NCI-H82 treated with DMSO at 0.1 percent for 48 hours (cell line): ENCODE measurements around the gene DCX.
"Not testable (repeated sequence)": the region's sequence is repeated elsewhere in the genome, so short reads cannot be mapped to it uniquely, and the experiment has no call there.

Experiments
- DNase-seq: peaks from one replicate; lab custom pipeline; 2025; ENCODE audit not compliant: unreplicated experiment; lab: John Stamatoyannopoulos, UW

Gene DCX

DNA sequence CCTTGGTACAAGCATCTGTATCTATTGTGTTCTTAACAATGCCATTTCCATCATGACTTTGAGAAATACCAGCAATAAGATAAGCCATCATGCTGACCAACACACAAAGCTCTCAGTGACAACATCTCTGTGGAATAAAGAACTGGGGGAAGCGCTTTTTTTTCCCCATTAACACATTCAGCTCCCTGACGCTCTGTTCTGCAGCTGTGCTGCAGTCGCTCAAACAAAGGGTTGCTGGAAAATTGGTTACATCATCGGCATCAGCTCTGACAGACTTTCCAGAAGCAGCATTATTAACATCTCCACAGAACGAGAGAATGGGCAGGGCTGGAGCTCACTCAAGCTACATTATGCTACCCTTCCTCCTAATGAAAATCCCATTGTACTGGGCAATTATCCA, 39.9 kb downstream of the DCX start:
- DNase-seq: no peak

DNA sequence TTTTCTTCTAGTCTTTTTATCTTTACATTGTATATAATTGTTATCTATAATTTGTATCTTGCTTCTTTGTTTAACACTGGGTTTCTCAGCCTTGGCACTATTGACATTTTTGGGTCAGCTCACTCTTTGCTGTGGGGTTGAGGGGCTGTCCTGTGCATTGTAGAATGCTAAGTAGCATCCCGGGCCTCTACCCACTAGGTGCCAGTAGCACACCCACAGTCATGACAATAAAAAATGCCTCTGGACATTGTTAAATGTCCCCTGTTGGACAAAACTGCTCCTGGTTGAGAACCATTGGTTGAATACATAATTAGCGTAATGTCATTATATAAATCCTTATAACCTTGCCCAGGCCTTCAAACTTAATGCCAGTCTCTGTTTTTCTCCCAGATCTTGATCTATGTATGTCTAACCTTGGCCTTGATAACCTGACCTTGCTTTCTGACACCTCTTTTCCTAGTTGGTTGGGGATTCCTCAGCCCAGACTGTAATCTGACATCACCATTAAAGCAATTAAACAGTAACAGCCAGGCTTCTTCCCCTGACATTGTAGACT, 46.1 kb downstream of the DCX start:
- no peak for DNase-seq

DNA sequence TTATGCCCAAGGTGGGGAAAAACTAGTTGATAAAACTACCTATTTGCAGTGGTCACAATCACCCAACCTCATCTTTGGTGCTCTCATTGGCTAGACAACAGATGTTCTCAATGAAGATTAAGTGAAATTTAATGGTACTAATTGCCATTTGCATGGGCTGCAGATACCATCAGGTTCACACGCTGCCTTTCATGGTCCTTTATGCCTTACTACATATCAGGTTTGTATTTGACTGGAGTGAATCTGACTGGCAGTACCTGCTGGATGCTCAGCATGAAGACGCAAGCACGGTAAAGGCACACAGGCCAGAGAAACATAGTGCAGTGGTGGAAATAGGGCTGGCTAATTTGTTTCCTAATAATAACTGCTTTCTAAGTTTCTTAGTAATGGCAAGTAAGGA, 48.3 kb downstream of the DCX start:
- no peak for DNase-seq

DNA sequence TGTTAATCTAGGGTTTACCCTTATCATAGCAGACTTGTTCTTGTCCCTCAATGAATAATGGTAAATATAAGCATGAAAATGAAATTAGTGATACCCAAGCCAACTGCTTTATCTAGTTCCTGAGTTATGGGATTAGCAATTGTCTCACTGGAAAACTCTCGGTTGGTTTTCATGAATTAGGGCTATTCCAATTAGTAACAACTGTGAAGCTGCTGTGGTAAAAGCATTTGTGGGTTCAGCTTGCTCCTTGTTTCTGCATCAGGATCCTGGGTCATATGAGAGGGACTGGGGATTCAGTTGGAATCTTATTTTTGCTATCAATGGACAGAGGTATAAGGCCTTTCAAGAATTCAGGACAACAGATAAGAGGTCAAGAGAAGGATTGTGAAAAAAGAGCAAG, 50.2 kb downstream of the DCX start:
- no peak for DNase-seq

DNA sequence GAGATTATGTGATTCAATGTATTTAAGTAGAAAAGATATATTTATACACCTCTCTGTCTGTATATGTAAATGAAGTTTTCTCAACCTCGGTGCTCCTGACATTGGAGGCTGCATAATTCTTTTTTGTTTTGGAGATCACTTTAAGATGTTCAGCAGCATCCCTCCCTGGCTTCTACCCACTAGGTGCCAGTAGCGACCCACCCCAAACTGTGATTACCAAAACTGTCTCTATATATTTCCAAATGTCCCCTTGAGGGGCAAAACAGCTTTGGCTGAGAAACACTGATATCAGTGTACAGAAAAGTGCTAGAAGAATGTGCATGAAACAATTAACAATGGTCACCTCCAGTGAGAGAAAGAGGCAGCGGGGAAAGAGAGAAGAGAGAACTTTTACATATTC, 51.2 kb downstream of the DCX start:
- DNase-seq: no peak

DNA sequence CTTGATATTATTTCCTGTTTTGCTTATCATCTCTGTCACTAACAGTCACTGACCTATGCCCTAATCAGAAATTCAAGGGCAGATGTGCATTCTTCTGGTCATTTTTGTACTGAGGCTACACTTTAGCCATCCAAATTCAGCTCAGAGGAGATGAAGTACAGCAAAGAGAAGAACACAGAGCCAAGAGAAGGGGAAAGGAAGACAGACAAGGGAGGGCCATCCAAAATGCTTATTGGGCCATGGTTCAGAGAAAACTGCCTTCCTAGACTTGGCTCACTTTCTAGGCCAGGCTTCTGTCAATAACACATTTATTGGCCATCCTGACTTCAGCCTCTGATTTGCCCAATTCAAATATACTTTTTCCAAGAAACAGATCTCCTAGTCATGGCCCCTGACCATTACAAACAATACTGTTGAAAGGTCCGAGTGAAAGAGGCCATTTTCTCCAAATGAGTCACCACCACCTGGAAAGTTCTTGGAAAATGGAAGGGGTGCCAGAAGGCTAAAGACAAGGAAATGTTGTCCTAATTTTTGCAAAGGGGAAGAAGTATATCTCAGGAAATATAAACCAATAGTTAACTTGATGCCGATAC, 56.4 kb downstream of the DCX start:
- DNase-seq: no peak

DNA sequence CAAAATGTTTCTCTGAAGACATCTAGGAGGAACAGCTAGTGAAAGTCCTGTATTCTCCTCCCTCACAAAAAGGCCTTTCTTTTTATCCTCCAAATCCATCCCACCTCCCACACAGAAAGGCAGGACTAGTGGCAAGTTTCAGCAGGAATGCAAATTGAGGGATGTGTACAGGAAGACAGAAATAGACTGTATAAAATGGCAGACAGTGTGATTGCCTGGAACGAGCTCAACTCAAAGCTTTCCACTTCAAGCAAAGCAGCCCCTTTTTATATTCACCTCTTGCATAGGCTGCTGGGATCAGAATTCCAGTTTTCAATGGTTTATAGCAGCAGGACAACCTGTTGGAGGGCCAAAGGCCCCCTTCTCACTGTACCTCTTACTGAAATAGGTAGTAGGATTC, 57.5 kb downstream of the DCX start:
- DNase-seq: no peak

DNA sequence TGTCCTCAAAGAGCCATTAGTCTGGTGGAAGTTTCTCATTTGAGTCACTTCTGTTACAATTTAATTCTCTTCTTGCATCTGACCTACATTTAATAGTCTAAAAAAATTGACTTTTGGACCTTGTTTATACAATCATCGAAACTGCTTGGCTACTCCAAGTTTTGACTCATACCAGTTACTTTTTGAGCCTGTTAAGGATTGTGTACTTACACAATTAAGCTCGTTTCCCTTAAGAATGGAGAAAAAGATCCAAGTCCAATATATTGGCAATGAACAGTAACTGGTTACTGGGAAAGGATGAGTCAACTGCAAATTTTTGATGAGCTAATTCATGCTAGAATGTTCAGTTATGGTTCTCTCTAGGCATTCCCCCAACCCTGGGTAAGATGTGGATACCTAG, 58.2 kb downstream of the DCX start:
- no peak for DNase-seq

DNA sequence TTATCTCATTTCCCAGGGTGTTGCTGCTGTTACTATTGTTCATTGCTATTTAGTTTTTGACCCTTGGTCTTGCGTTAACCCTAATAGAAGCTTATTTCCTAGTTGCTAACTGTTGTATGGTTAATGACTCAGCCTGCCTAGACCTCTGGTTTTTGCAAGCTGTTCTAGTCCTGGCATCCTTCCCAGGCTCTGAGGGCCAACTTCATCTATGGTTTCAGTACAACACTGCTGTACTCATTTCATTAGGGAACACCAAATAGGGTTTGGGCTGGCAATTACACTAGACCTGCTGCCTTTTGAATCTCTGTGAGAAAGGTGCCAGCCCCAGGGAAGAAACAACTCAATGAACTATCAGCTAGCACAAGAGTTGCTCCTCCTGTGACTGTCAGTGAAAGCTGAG, 59.6 kb downstream of the DCX start:
- no peak for DNase-seq

DNA sequence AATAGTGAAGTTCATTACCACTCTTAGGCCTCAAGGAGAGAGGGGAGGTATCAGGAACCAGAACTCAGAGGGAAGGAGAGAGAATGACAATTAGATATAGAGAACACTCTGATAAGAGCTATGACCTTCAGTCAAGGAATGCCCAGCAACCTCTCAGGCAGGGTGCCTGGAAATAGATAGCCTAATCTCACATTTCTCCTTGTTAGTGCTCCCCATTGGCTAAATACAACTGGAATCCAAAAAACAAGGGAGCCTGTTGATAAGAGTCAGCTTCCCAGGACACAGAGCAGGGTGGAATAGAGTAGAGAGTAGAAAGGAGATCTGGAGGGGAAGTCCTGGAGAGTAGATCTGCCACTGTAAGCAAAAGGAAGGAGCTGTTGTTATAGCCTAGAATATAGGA, 62.1 kb downstream of the DCX start:
- no peak for DNase-seq

DNA sequence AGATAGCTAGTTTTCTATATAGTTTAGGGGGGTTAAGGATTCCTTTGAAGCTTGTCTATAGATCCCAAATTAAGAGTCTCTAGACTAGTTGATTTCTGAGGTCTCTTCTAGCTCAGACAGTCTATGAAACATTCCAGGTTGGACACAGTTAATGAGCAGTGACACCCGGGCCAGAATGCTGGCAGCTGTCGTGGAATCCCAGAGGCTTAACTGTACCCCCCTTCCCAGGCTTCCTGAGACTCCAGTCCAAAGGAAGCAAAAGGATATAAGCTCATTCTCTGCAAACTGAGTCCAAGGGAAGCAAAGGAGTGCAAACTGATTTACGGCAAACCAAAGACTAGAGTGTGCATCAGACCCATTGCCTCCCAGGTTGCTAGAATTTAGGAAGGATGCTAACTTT, 62.9 kb downstream of the DCX start:
- DNase-seq: no peak

DNA sequence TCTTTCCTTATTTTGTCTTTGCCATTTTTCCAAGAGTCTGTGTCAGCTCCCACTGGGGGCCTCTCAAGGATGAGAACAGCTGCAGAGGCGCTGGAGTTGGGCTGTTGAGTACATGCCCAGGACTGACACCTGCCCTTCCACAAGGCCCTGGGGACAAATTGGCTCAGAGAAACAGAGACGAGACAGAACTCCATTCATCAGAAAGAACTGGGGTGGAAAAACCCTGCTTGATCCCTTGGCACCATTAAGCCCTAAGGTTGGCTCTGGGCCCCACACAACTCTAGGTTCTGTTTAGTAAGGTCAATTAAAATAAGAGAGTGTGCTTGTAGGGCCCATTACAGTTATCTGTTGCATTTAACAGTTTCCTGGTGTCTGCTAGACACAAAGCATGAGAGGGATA, 63.6 kb downstream of the DCX start:
- no peak for DNase-seq

DNA sequence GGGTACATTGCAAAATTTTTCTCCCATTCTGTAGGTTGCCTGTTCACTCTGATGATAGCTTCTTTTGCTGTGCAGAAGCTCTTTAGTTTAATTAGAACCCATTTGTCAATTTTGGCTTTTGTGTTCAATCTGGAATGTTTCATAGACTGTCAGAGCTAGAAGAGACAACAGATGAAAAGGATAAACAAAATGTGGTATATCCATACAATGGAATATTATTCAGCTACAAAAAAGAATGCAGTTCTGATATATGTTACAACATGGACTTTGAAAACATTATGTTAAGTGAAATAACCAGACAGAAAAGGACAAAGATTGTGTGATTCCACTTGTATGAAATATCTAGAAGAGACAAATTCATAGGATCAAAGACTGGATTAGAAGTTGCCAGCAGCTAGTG, 65.8 kb downstream of the DCX start:
- DNase-seq: not testable (repeated sequence)

DNA sequence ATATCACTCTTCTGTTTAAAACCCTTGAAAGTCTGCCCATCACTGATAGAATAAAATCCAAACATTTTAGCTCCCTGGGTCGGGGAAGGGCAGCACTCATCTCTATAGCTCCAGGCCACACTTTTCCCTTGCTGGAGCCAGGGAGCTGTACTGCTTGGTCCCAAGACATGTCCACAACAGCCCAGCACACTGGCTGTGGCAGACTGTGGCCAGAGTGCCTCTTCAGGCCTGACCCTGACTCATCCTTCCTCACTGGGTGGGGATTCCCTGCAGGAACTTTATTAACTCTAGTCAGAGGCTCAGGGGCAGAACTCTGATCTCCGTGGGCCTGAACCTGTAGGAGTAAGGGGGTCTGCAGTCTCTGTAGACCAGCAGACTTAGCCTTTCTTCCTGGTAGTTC, 71.9 kb downstream of the DCX start:
- no peak for DNase-seq

DNA sequence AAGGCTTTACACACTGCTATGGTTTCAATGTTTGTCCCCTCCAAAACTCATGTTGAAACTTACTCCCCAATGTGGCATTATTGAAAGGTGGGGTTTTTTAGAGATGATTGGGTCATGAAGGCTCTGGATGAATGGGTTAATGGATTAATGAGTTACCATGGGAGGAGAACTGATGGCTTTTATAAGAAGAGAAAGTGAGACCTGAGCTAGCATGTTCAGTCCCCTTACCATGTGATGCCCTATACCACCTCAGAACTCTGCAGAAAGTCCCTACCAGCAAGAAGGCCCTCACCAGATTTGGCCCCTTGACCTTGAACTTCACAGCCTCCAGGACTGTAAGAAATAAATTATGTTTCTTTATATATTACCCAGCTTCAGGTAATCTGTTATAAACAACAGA, 72.8 kb downstream of the DCX start:
- no peak for DNase-seq

DNA sequence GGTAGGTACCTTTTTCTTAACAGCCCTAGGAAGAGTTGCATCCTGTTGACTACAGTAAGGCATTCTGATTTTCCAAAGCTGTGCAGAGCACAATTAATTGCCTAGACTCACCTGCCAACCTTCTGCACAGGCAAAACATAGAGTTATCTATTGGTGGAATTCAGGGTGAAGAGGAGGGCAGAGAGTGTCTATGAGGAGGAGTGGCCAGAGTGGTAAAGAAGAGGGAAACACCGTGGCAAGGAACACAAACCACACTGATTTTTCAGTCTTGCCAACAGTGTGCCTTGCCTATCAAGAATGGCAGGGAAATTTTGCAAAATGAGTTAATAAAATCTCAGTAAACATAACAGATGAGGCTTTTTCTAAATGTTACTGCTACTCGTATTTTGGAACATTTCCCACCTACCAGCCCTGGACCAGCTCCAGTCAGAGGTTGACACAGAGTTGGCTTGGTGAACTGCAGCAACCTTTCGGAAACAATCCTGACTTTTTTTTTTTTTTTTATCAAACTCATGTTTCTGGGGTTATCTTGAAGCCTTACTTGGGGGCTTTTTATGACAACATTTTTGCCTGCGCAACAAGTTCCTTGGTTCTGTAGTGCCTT, 73.8 kb downstream of the DCX start:
- DNase-seq: no peak

DNA sequence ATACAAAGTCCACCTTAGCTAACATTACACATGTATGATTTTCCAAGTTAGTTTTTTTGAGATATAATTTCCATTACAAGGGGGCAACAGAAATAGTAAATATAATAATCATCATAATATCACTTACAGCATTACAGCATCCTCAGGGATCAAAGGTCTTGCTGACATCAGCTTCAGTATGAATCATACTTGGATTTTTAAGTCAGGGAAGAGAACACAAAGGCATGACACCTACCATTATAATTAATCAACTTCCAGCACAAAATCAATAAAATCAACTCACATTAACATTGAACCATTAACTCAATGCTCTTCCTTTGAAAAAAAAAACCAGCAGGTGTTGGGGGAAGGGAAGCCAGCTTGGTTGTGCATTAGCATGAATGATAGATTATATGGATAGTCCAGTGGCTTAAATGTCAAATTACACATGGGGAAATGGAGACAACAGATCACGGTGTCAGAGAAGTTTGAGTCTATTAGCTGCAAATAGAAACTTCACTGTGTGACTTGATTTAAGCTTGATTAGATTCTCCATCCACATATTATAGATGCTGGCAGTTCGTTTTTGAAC, 74.8 kb downstream of the DCX start:
- no peak for DNase-seq

DNA sequence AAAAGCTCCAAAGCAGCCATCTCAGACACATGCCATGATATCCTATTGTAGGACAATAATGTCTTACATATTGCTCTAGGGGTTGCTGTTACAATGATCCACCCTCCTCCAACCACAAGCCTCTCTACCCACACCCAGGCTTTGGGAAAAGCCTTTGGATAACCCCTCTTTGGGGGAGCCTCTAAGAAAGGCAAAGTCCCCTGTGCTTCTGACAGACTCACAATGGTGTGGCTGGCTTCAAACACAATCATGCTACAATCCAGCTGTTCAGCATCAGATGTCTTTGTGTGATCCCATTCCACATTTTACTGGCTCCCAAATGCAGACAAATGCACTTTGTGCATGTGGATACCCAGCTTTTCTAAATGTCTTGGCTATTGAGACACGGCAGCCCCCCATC, 75.9 kb downstream of the DCX start:
- no peak for DNase-seq

DNA sequence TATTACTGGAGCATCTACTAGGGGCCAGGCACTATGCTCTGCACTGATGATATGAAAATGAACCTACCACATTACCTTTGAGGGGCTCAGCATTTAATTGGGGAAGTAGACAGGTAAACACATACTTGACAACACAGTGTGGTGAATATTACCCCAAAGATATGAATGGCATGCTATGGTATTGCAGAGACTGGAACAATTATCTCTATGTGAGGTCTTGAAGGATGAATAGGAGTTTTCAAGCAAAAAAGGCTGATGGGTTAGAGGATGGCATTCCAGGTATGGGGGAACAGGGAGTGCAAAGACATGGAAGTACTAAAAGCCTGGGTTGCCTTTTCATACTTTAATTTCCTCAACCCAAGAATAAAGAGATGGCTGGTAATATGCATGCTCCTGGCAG, 82.6 kb downstream of the DCX start:
- no peak for DNase-seq

DNA sequence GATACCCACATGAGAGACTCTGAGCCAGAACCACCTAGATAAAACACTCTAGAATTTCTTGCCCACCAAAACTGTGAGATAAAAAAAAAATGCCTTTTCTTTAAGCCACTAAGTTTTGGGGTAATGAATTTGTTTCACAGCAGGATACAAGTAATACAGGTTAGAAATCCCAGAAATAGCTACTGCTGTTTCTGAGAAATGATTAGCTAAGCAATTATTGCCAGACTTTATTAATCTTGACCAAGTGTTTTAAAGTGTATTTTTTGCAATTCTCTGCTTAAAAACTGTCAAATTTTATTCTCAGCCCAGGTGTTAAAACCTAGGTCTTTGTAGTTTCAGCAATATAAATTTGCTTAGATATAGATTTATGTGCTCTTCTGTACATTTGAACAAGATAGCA, 83.1 kb downstream of the DCX start:
- no peak for DNase-seq

DNA sequence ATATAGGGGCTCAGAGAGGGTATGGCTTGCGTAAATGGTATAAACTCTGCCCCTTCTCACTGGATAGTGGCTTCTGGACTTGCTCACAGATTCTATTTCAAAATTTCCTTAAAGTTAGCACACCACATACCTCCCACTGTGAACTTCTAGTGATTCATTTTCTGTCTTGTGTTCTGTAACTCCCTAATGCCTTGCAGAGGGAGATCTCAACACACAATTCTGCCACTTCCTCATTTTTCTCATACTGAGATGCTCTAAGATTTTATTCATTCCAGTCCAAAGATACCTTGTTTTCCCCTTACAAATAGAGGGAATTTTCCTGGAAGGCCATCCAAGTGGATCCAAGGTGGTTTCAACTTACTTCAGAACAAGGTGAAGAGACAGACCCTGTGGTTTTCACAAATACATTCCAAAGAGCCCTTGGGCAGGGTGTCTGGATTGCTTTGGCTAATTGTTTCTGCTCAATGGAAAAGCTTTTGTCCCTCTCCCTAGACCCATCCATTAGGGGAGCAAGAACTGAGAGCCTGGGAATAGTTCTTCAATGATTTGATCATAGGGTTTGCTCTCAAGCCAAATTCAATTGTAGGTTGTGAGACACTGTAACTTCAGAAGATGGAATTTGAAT, 89.6 kb downstream of the DCX start:
- DNase-seq: no peak

DNA sequence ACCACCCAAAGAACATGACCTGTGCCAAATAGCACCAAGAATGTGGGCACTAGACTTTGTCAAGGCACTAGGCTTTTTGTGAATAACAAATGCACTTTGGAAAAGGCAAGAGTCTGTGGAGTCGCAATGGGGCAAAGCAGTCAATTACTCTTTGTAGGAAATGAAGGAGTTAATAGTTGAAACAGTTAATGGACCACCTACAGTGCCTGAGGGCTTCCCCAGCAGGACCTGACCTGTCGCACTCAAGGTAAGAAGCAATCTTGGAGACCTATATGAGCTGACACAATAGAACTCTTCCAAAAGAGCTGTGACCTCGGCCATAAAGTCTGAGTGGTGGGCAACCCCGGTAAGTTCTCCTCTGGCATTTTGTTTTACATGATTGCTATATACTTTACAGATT, 92.5 kb downstream of the DCX start:
- no peak for DNase-seq
